Breast epithelium (tissue), 4 donors: ENCODE measurements around the gene NEDD4. TPM values are rescaled to one million over a fixed set of nuclear protein-coding genes. Genes with fewer than 3 reads are reported as not detected.
"Not testable (repeated sequence)": the region's sequence is repeated elsewhere in the genome, so short reads cannot be mapped to it uniquely, and the experiment has no call there.

Source experiments
- DNase-seq, 2 donors: peaks; one replicate each; pipeline ENCODE4 v3.0.0-alpha.2; 2019; ENCODE audit warnings: low spot score in 2 of 2
- H3K27ac ChIP-seq, 2 donors: fragments of 200-600 bp; sonication (generic) in 1 of 2; one replicate each; pipeline ENCODE4 v1.5.1; 2016 to 2019; ENCODE audit warnings: mild to moderate bottlenecking in 1 of 2
- H3K27me3 ChIP-seq, 2 donors: fragments of 200-600 bp; sonication (generic) in 1 of 2; one replicate each; pipeline versions ENCODE4 v1.5.1 to v1.6.0; 2017 to 2019; ENCODE audit warnings: control low read depth in 1 of 2, mild to moderate bottlenecking in 1 of 2
- H3K36me3 ChIP-seq: fragments of 200-600 bp; one replicate; pipeline ENCODE4 v1.5.1; 2019
- H3K4me1 ChIP-seq, 2 donors: fragments of 200-600 bp; sonication (generic); one replicate each; pipeline ENCODE4 v1.5.1; 2016 to 2019; ENCODE audit warnings: control low read depth in 1 of 2
- H3K4me3 ChIP-seq, 3 donors: fragments of 200-600 bp; sonication (generic); 1 replicate in 2 of 3; 2 replicates in 1 of 3; pipeline ENCODE4 v1.5.1; 2016 to 2019; ENCODE audit warnings: mild to moderate bottlenecking in 3 of 3, moderate library complexity in 2 of 3
- H3K9me3 ChIP-seq, 2 donors: fragments of 200-600 bp; sonication (generic) in 1 of 2; one replicate each; pipeline ENCODE4 v1.5.1; 2016 to 2019; ENCODE audit warnings: control low read depth in 1 of 2
- POLR2A ChIP-seq: fragments of 450-650 bp; IDR thresholded peaks from one replicate; pipeline ENCODE4 v1.6.1; 2016; ENCODE audit warnings: antibody characterized with exemption, mild to moderate bottlenecking, moderate library complexity
- POLR2AphosphoS5 ChIP-seq, 3 donors: sonication (generic); formaldehyde crosslinking; IDR thresholded peaks; one replicate each; pipeline ENCODE4 v1.6.1; 2017; ENCODE audit warnings: antibody characterized with exemption in 3 of 3
- intact Hi-C: fragments of 100-400 bp; cut with DNase I; formaldehyde crosslinking; loops from one replicate; pipeline ENCODE4 v1.15.1; 2023; ENCODE audit warnings: low total_unique reads
- total RNA-seq, 3 donors: library from RNA; depleted of rRNA; stranded (reverse); fragments of >200 nt; gene quantifications; one replicate each; pipeline ENCODE4 v1.1.0, GENCODE V29; 2016
- TF ChIP-seq, protein P1 (sequence below), 3 donors: fragments of 450-650 bp; IDR thresholded peaks; one replicate each; pipeline ENCODE4 v1.5.1; 2016 to 2017; ENCODE audit warnings: antibody characterized with exemption in 3 of 3, mild to moderate bottlenecking in 3 of 3, moderate library complexity in 3 of 3

Gene NEDD4
- total RNA-seq, 3 donors from 2014 or later = 13.0 to 19.6 (median 19.3) TPM

- no peak for TF ChIP-seq POLR2AphosphoS5 (IDR thresholded peaks at IDR 0.05)
- TF ChIP-seq, protein P1, sequence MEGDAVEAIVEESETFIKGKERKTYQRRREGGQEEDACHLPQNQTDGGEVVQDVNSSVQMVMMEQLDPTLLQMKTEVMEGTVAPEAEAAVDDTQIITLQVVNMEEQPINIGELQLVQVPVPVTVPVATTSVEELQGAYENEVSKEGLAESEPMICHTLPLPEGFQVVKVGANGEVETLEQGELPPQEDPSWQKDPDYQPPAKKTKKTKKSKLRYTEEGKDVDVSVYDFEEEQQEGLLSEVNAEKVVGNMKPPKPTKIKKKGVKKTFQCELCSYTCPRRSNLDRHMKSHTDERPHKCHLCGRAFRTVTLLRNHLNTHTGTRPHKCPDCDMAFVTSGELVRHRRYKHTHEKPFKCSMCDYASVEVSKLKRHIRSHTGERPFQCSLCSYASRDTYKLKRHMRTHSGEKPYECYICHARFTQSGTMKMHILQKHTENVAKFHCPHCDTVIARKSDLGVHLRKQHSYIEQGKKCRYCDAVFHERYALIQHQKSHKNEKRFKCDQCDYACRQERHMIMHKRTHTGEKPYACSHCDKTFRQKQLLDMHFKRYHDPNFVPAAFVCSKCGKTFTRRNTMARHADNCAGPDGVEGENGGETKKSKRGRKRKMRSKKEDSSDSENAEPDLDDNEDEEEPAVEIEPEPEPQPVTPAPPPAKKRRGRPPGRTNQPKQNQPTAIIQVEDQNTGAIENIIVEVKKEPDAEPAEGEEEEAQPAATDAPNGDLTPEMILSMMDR (IDR thresholded peaks at IDR 0.05) = no peak
- no peak for TF ChIP-seq POLR2A
- intact Hi-C loops = no loop called here
These were observed 123.8 kb downstream of the NEDD4 start for GRCh38 chr15:55869660-55870059.

GRCh38 chr15:55868707-55869106 is 124.7 kb downstream of the NEDD4 start:
- no peaks in the 10 kb centered on the region for H3K4me1 ChIP-seq
- intact Hi-C loops = no loop called here
- H3K4me3 ChIP-seq = no peak overlapping the region
- no peaks in the 10 kb centered on the region for H3K9me3 ChIP-seq
- DNase-seq = no peak
- TF ChIP-seq, protein P1 (IDR thresholded peaks at IDR 0.05) = no peak
- no peak for TF ChIP-seq POLR2A
- H3K36me3 ChIP-seq = no peaks in the 10 kb centered on the region
- no peak overlapping the region for H3K27ac ChIP-seq
- no peaks in the 10 kb centered on the region for H3K27me3 ChIP-seq

More at GRCh38 chr15:55869660-55870059, 123.8 kb downstream of the NEDD4 start:
- Histone ChIP-seq H3K4me3 (no peak overlapping the region), H3K27me3 (no peaks in the 10 kb centered on the region), H3K27ac (no peak overlapping the region), H3K36me3 (no peaks in the 10 kb centered on the region), H3K9me3 (no peaks in the 10 kb centered on the region), H3K4me1 (no peaks in the 10 kb centered on the region)
- DNase-seq = no peak

DNA sequence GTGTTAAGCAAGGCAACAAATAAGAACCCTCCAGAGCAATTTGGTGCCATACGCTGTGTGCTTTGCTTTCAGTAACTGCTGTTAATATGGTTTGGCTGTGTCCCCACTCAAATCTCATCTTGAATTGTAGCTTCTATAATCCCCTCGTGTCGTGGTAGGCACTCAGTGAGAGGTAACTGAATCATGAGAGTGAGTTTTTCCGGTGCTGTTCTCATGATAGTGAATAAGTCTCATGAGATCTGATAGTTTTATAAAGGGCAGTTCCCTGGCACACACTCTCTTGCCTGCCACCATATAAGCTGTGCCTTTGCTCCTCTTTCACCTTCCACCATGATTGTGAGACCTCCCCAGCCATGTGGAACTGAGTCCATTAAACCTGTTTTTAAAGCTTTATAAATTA is 125.1 kb downstream of the NEDD4 start:
- intact Hi-C loops = not testable (repeated sequence)

GRCh38 chr15:55863911-55864310 is 129.5 kb downstream of the NEDD4 start:
- no peaks in the 10 kb centered on the region for H3K36me3 ChIP-seq
- no peak overlapping the region for H3K4me3 ChIP-seq
- H3K27me3 ChIP-seq = no peaks in the 10 kb centered on the region
- H3K27ac ChIP-seq = no peak overlapping the region
- intact Hi-C loops = no loop called here
- TF ChIP-seq, protein P1 (IDR thresholded peaks at IDR 0.05) = no peak
- TF ChIP-seq POLR2A (no peak), POLR2AphosphoS5 (IDR thresholded peaks at IDR 0.05) (no peak)
- no peak for DNase-seq
- H3K4me1 ChIP-seq = no peaks in the 10 kb centered on the region
- no peaks in the 10 kb centered on the region for H3K9me3 ChIP-seq

More for the DNA sequence above, 125.1 kb downstream of the NEDD4 start:
- H3K4me1 ChIP-seq, H3K36me3 ChIP-seq, DNase-seq, H3K9me3 ChIP-seq, H3K27ac ChIP-seq, H3K4me3 ChIP-seq, H3K27me3 ChIP-seq: not testable (repeated sequence)

DNA sequence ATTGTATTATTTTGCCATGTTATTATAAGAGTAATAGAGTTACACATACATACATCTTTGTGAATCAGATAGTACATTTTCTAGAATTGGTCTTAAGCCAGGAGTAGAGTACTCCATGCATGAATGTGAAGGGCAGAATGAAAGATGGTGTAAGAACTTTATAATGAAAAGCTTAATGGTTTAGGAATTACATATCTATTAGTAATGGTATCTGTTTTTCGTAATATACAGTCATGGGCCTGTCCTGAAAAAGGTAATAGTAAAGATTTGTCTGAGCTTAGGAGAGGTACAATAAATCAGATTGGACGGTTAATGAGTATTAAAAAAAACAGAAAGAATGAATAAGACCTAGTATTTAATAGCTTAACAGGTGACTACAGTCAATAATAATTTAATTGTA is 132.3 kb downstream of the NEDD4 start:
- no peaks in the 10 kb centered on the region for H3K4me1 ChIP-seq
- H3K4me3 ChIP-seq = no peak overlapping the region
- intact Hi-C loops = no loop called here
- H3K36me3 ChIP-seq = no peaks in the 10 kb centered on the region
- no peak for DNase-seq
- H3K27ac ChIP-seq = no peak overlapping the region
- TF ChIP-seq, protein P1 (IDR thresholded peaks at IDR 0.05) = no peak
- TF ChIP-seq POLR2AphosphoS5 (IDR thresholded peaks at IDR 0.05) = no peak
- no peaks in the 10 kb centered on the region for H3K27me3 ChIP-seq
- H3K9me3 ChIP-seq = no peaks in the 10 kb centered on the region

DNA sequence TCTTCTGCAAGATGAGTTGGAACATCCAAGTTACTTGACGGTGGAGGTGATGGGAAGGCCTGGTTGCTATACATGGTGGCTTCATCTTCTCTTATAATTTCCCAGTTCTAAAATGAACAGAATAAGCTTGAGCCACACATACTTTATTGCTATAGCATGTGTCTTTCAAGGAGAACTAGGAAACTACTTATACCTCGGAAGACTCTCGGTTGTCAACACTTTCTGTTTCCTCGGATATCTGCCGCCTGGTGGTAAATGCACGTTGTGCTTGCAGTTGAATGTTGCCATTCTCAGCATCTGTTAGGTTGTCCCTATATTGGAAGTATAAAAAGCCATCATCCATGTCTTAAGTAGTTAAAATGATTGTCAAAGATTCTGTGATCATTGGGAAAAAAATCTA is 132.9 kb downstream of the NEDD4 start:
- H3K36me3 ChIP-seq = peaks cover 5% of the 10 kb centered on the region
- H3K27ac ChIP-seq = no peak overlapping the region
- TF ChIP-seq POLR2A = no peak
- no peak for TF ChIP-seq POLR2AphosphoS5 (IDR thresholded peaks at IDR 0.05)
- TF ChIP-seq, protein P1 (IDR thresholded peaks at IDR 0.05) = no peak
- H3K4me1 ChIP-seq = no peaks in the 10 kb centered on the region
- no peak overlapping the region for H3K4me3 ChIP-seq
- no peaks in the 10 kb centered on the region for H3K27me3 ChIP-seq
- DNase-seq = no peak
- no peaks in the 10 kb centered on the region for H3K9me3 ChIP-seq
- intact Hi-C loops = no loop called here
